Stimulated activated naive CD8-positive, alpha-beta T cell treated with anti-CD3 and anti-CD28 coated beads, Interleukin-15, amount 100 ng/mL, for 72 hours (primary cell): ENCODE data around the gene GREM2.

Source experiments
- ATAC-seq: fragments of 150-1000 bp; cut with Tn5 transposase; 2 replicates; pipeline ENCODE4 v1.10.0; 2021; ENCODE audit warnings: mild to moderate bottlenecking, moderate library complexity
- DNase-seq, 2 donors: peaks; one replicate each; pipeline ENCODE4 v3.0.0; 2021 to 2022
- H3K27ac Mint-ChIP-seq, 2 donors: one replicate each; pipeline ENCODE4 v1.8.0; 2022; ENCODE audit warnings: mild to moderate bottlenecking in 2 of 2, mixed read lengths in 2 of 2, moderate library complexity in 2 of 2
- H3K27me3 Mint-ChIP-seq: one replicate; pipeline ENCODE4 v1.8.0; 2022; ENCODE audit warnings: mixed read lengths
- H3K4me1 Mint-ChIP-seq: one replicate; pipeline ENCODE4 v1.8.0; 2022; ENCODE audit warnings: mild to moderate bottlenecking, mixed read lengths
- H3K4me3 Mint-ChIP-seq, 2 donors: one replicate each; pipeline ENCODE4 v1.8.0; 2022; ENCODE audit warnings: mild to moderate bottlenecking in 2 of 2, mixed read lengths in 2 of 2, moderate library complexity in 1 of 2
- H3K9me3 Mint-ChIP-seq, 2 donors: one replicate each; pipeline ENCODE4 v1.8.0; 2022; ENCODE audit warnings: mixed read lengths in 2 of 2

The GREM2 gene

GRCh38 chr1:240611619-240612480 is at the start of gene GREM2:
GREM2 (minus strand) TSS chr1:240612155; CDS start chr1:240493475, 118,680 bp downstream.
- ATAC-seq (peak; percentile 89), DNase-seq (peak; percentile 50 to 69)
- Mint-ChIP-seq H3K27ac (peak within 1 kb of the TSS; percentile 91 to 93), H3K27me3 (peaks cover 57% of the 10 kb centered on the region), H3K4me3 (peak within 1 kb of the TSS; percentile 91 to 96), H3K4me1 (peaks cover 29% of the 10 kb centered on the region), H3K9me3 (no peaks in the 10 kb centered on the region)

GRCh38 chr1:240658312-240658960 is 46.5 kb upstream of the GREM2 start:
- no peaks in the 10 kb centered on the region for H3K4me1 Mint-ChIP-seq
- peaks cover 0 to 7% of the 10 kb centered on the region in 2 donors for H3K9me3 Mint-ChIP-seq
- no peaks in the 10 kb centered on the region for H3K27me3 Mint-ChIP-seq
- H3K4me3 Mint-ChIP-seq = no peak overlapping the region
- no peak overlapping the region for H3K27ac Mint-ChIP-seq
- ATAC-seq (no peak), DNase-seq (no peak)

- H3K27ac Mint-ChIP-seq = no peak overlapping the region
- no peaks in the 10 kb centered on the region for H3K27me3 Mint-ChIP-seq
- DNase-seq (no peak), ATAC-seq (no peak)
- H3K4me3 Mint-ChIP-seq = no peak overlapping the region
- no peaks in the 10 kb centered on the region for H3K4me1 Mint-ChIP-seq
- peaks cover 6 to 7% of the 10 kb centered on the region in 2 donors for H3K9me3 Mint-ChIP-seq
Observed at GRCh38 chr1:240656531-240656930, 44.6 kb upstream of the GREM2 start.

GRCh38 chr1:240652961-240653409 is 41.0 kb upstream of the GREM2 start:
- H3K4me3 Mint-ChIP-seq = no peak overlapping the region
- peaks cover 6 to 7% of the 10 kb centered on the region in 2 donors for H3K9me3 Mint-ChIP-seq
- H3K4me1 Mint-ChIP-seq = no peaks in the 10 kb centered on the region
- no peaks in the 10 kb centered on the region for H3K27me3 Mint-ChIP-seq
- no peak for ATAC-seq
- H3K27ac Mint-ChIP-seq = no peak overlapping the region
- DNase-seq = no peak

GRCh38 chr1:240652549-240652948 is 40.6 kb upstream of the GREM2 start:
- ATAC-seq (no peak), DNase-seq (no peak)
- Mint-ChIP-seq H3K4me1 (no peaks in the 10 kb centered on the region), H3K9me3 (peaks cover 6 to 7% of the 10 kb centered on the region in 2 donors), H3K4me3 (no peak overlapping the region), H3K27me3 (no peaks in the 10 kb centered on the region), H3K27ac (no peak overlapping the region)

GRCh38 chr1:240650877-240651276 is 38.9 kb upstream of the GREM2 start:
- no peaks in the 10 kb centered on the region for H3K27me3 Mint-ChIP-seq
- no peak for ATAC-seq

GRCh38 chr1:240649733-240650721 is 38.1 kb upstream of the GREM2 start:
- Mint-ChIP-seq H3K27me3 (no peaks in the 10 kb centered on the region), H3K27ac (no peak overlapping the region), H3K4me1 (no peaks in the 10 kb centered on the region), H3K9me3 (peaks cover 6 to 7% of the 10 kb centered on the region in 2 donors), H3K4me3 (no peak overlapping the region)
- DNase-seq = no peak
- no peak for ATAC-seq

More at GRCh38 chr1:240650877-240651276, 38.9 kb upstream of the GREM2 start:
- Mint-ChIP-seq H3K27ac (no peak overlapping the region), H3K9me3 (peaks cover 6 to 7% of the 10 kb centered on the region in 2 donors), H3K4me1 (no peaks in the 10 kb centered on the region), H3K4me3 (no peak overlapping the region)
- DNase-seq = no peak

GRCh38 chr1:240646571-240647240 is 34.8 kb upstream of the GREM2 start:
- H3K4me1 Mint-ChIP-seq = no peaks in the 10 kb centered on the region
- H3K27ac Mint-ChIP-seq = no peak overlapping the region
- no peak overlapping the region for H3K4me3 Mint-ChIP-seq
- no peaks in the 10 kb centered on the region for H3K27me3 Mint-ChIP-seq
- no peak for DNase-seq
- no peaks in the 10 kb centered on the region for H3K9me3 Mint-ChIP-seq
- ATAC-seq = no peak

GRCh38 chr1:240644732-240645131 is 32.8 kb upstream of the GREM2 start:
- ATAC-seq = no peak
- no peak overlapping the region for H3K4me3 Mint-ChIP-seq
- H3K9me3 Mint-ChIP-seq = no peaks in the 10 kb centered on the region
- no peak overlapping the region for H3K27ac Mint-ChIP-seq
- H3K4me1 Mint-ChIP-seq = no peaks in the 10 kb centered on the region
- no peak for DNase-seq
- H3K27me3 Mint-ChIP-seq = no peaks in the 10 kb centered on the region

- H3K4me3 Mint-ChIP-seq = no peak overlapping the region
Observed at GRCh38 chr1:240635466-240636256, 23.7 kb upstream of the GREM2 start.

GRCh38 chr1:240630409-240630808 is 18.5 kb upstream of the GREM2 start:
- no peak overlapping the region for H3K27ac Mint-ChIP-seq
- H3K4me1 Mint-ChIP-seq = no peaks in the 10 kb centered on the region
- ATAC-seq (no peak), DNase-seq (no peak)
- no peaks in the 10 kb centered on the region for H3K27me3 Mint-ChIP-seq
- H3K9me3 Mint-ChIP-seq = no peaks in the 10 kb centered on the region
- no peak overlapping the region for H3K4me3 Mint-ChIP-seq

More at GRCh38 chr1:240635466-240636256, 23.7 kb upstream of the GREM2 start:
- no peaks in the 10 kb centered on the region for H3K9me3 Mint-ChIP-seq
- no peaks in the 10 kb centered on the region for H3K27me3 Mint-ChIP-seq
- ATAC-seq (no peak), DNase-seq (no peak)
- no peaks in the 10 kb centered on the region for H3K4me1 Mint-ChIP-seq
- no peak overlapping the region for H3K27ac Mint-ChIP-seq

GRCh38 chr1:240621249-240621648 is 9.3 kb upstream of the GREM2 start:
- DNase-seq (no peak), ATAC-seq (no peak)
- Mint-ChIP-seq H3K27me3 (peaks cover 14% of the 10 kb centered on the region), H3K9me3 (no peaks in the 10 kb centered on the region), H3K4me3 (no peak overlapping the region), H3K27ac (no peak overlapping the region), H3K4me1 (no peaks in the 10 kb centered on the region)

- ATAC-seq = no peak
- Mint-ChIP-seq H3K9me3 (no peaks in the 10 kb centered on the region), H3K4me1 (no peaks in the 10 kb centered on the region), H3K4me3 (no peak overlapping the region), H3K27ac (no peak overlapping the region), H3K27me3 (peaks cover 15% of the 10 kb centered on the region)
- DNase-seq = no peak
Observed at GRCh38 chr1:240619906-240620621, 8.1 kb upstream of the GREM2 start.

- Mint-ChIP-seq H3K4me1 (no peaks in the 10 kb centered on the region), H3K4me3 (no peak overlapping the region), H3K27ac (no peak overlapping the region), H3K9me3 (no peaks in the 10 kb centered on the region), H3K27me3 (peaks cover 22% of the 10 kb centered on the region)
- ATAC-seq (no peak), DNase-seq (no peak)
Observed at GRCh38 chr1:240619357-240619756, 7.4 kb upstream of the GREM2 start.
